NCI-H460 (cell line): ENCODE results near the gene LLGL1. TPM values are rescaled to one million over a fixed set of nuclear protein-coding genes. Genes with fewer than 3 reads are reported as not detected.

Experiments
- DNase-seq: peaks from one replicate; pipeline ENCODE4 v3.0.0-alpha.2; 2016; ENCODE audit warnings: low read depth; ENCODE audit errors: extremely low read depth
- total RNA-seq: library from RNA; depleted of rRNA; stranded (reverse); fragments of >200 nt; shearing (Covaris generic); gene quantifications from 2 replicates; pipeline ENCODE4 v1.2.3, GENCODE V29; 2014

Gene LLGL1
- total RNA-seq, 1 experiment from 2014 or later = 11.9 TPM

- no peak for DNase-seq
Observed at GRCh38 chr17:18250259-18250658, 24.8 kb downstream of the LLGL1 start.

GRCh38 chr17:18250708-18251107 is 25.3 kb downstream of the LLGL1 start:
- DNase-seq = no peak

GRCh38 chr17:18251204-18251603 is 25.8 kb downstream of the LLGL1 start:
- no peak for DNase-seq

- no peak for DNase-seq
Observed at GRCh38 chr17:18252160-18252559, 26.7 kb downstream of the LLGL1 start.

- no peak for DNase-seq
Observed at GRCh38 chr17:18253187-18253884, 27.9 kb downstream of the LLGL1 start.

- DNase-seq = no peak
Observed at GRCh38 chr17:18253947-18254821, 28.7 kb downstream of the LLGL1 start.

GRCh38 chr17:18254888-18255649 is 29.6 kb downstream of the LLGL1 start:
- DNase-seq = no peak

- DNase-seq = no peak
Observed at GRCh38 chr17:18256351-18256750, 30.9 kb downstream of the LLGL1 start.

GRCh38 chr17:18256776-18257175 is 31.3 kb downstream of the LLGL1 start:
- no peak for DNase-seq

- DNase-seq = no peak
Observed at GRCh38 chr17:18257268-18257981, 32.0 kb downstream of the LLGL1 start.

- peak; percentile 74 for DNase-seq
Observed at GRCh38 chr17:18257982-18258355, 32.5 kb downstream of the LLGL1 start.

GRCh38 chr17:18258356-18259038 is 33.1 kb downstream of the LLGL1 start, which contains the start of gene FLII:
TSS of gene FLII (minus strand) at chr17:18258738. CDS start at chr17:18258690, 48 bp downstream.
- DNase-seq = peak; percentile 30

- DNase-seq = no peak
Observed at GRCh38 chr17:18259621-18260331, 34.3 kb downstream of the LLGL1 start.

GRCh38 chr17:18260332-18261145 is 35.1 kb downstream of the LLGL1 start, which contains the start of gene MIEF2:
TSS of gene MIEF2 (plus strand) at chr17:18260662. CDS start at chr17:18262721, 2,059 bp downstream.
- DNase-seq = peak; percentile 93

- peak; percentile 19 for DNase-seq
Observed at GRCh38 chr17:18261146-18261515, 35.7 kb downstream of the LLGL1 start.

- no peak for DNase-seq
Observed at GRCh38 chr17:18261659-18262058, 36.2 kb downstream of the LLGL1 start.

GRCh38 chr17:18262111-18262510 is 36.7 kb downstream of the LLGL1 start:
- DNase-seq = no peak

GRCh38 chr17:18262641-18263040 is 37.2 kb downstream of the LLGL1 start:
- DNase-seq = no peak
